Common myeloid progenitor, CD34-positive (primary cell): ENCODE data around the gene MIA2.
"Not testable (repeated sequence)": the region's sequence is repeated elsewhere in the genome, so short reads cannot be mapped to it uniquely, and the experiment has no call there.

ENCODE experiments used
- CTCF ChIA-PET: fragments of 350-600 bp; sonication (Branson Sonifier 250); formaldehyde crosslinking; loops from one replicate; lab custom pipeline; 2021; ENCODE audit warnings: antibody characterized with exemption; lab: Charles Lee
- POLR2A ChIA-PET: fragments of 350-600 bp; sonication (Branson Sonifier 250); formaldehyde crosslinking; loops from one replicate; lab custom pipeline; 2021; ENCODE audit warnings: antibody characterized with exemption; lab: Charles Lee
- DNase-seq, 3 donors: peaks; one replicate each; pipeline versions ENCODE4 v3.0.0 to v3.0.0-alpha.2; 2013
- H3K27ac ChIP-seq, 2 experiments: 1 replicate in 1 of 2; 2 replicates in 1 of 2; pipeline ENCODE4 v1.7.0; 2013; ENCODE audit warnings: inconsistent platforms in 2 of 2, low read length in 2 of 2, mild to moderate bottlenecking in 2 of 2, low read depth in 1 of 2, moderate library complexity in 1 of 2; ENCODE audit not compliant: severe bottlenecking in 2 of 2, insufficient read depth in 1 of 2, poor library complexity in 1 of 2
- H3K27me3 ChIP-seq, 5 experiments: replicated peaks in 2 of 5; 1 replicate in 3 of 5; 2 replicates in 2 of 5; pipeline versions ENCODE4 v1.6.1 to v1.7.0; 2013; ENCODE audit warnings: low read length in 4 of 5, mild to moderate bottlenecking in 2 of 5, moderate library complexity in 2 of 5, inconsistent platforms in 1 of 5; ENCODE audit not compliant: insufficient read depth in 5 of 5, control insufficient read depth in 4 of 5
- H3K36me3 ChIP-seq, 4 experiments: 1 replicate in 2 of 4; 2 replicates in 2 of 4; pipeline versions ENCODE4 v1.6.1 to v1.7.0; 2013; ENCODE audit warnings: low read length in 3 of 4, control low read depth in 1 of 4, mild to moderate bottlenecking in 1 of 4; ENCODE audit not compliant: control insufficient read depth in 4 of 4, insufficient read depth in 4 of 4
- H3K4me1 ChIP-seq, 4 experiments: 1 replicate in 3 of 4; 2 replicates in 1 of 4; pipeline versions ENCODE4 v1.6.1 to v1.7.1; 2013; ENCODE audit warnings: low read length in 3 of 4, mild to moderate bottlenecking in 3 of 4, control low read depth in 1 of 4, inconsistent platforms in 1 of 4, moderate library complexity in 1 of 4; ENCODE audit not compliant: control insufficient read depth in 4 of 4, insufficient read depth in 4 of 4; ENCODE audit errors: control extremely low read depth in 1 of 4
- H3K4me3 ChIP-seq, 7 experiments: 1 replicate in 4 of 7; 2 replicates in 3 of 7; pipeline versions ENCODE4 v1.5.1 to v1.7.0; 2013; ENCODE audit warnings: mild to moderate bottlenecking in 7 of 7, low read length in 6 of 7, moderate library complexity in 6 of 7, inconsistent platforms in 2 of 7, low read depth in 2 of 7, control low read depth in 1 of 7; ENCODE audit not compliant: insufficient read depth in 4 of 7, control insufficient read depth in 1 of 7; ENCODE audit errors: extremely low read depth in 1 of 7
- H3K9me3 ChIP-seq, 5 experiments: 1 replicate in 4 of 5; 2 replicates in 1 of 5; pipeline versions ENCODE4 v1.6.1 to v1.7.1; 2013; ENCODE audit warnings: low read length in 4 of 5, mild to moderate bottlenecking in 2 of 5, inconsistent platforms in 1 of 5, low read depth in 1 of 5, moderate library complexity in 1 of 5; ENCODE audit not compliant: control insufficient read depth in 4 of 5, insufficient read depth in 2 of 5; ENCODE audit errors: control extremely low read depth in 1 of 5
- WGBS: methylation state at CpG from one replicate; pipeline ENCODE4 v1.1.5; 2013; ENCODE audit not compliant: insufficient coverage; 5-methylcytosine and 5-hydroxymethylcytosine counted together

MIA2 gene

DNA sequence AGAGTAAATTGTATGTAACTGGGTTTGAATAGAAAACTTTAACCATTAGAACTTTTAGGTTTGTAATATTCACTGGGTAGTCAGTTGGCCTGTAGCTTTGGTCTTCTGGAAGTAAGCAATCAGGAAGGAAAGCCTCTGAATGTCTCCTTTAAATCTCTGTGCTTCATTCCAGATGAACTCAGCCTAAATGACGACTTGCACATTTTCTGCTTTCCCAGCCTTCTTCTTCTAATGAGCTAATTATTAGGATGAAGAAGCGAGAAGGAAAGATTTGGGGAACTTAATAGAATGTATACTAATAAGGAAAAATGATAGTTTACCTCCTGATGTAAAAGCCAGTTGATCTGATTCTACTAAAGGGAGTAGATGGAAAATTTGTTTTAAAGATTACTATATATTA is 90.4 kb downstream of the MIA2 start:
- peaks cover 11 to 52% (median 16%) of the 10 kb centered on the region in 4 experiments for H3K36me3 ChIP-seq
- DNase-seq, result no peak
- POLR2A ChIA-PET, result no interaction called here
- H3K27ac ChIP-seq, result no peak overlapping the region
- H3K4me1 ChIP-seq, result no peaks in the 10 kb centered on the region
- peaks cover 0 to 3% (median 0%) of the 10 kb centered on the region in 5 experiments for H3K9me3 ChIP-seq
- H3K27me3 ChIP-seq, result no peaks in the 10 kb centered on the region
- no CpG with 5 or more reads among the region's 2 CpGs for WGBS
- H3K4me3 ChIP-seq, result no peak overlapping the region
- CTCF ChIA-PET, result no interaction called here

GRCh38 chr14:39339003-39339402 is 105.3 kb downstream of the MIA2 start:
- Histone ChIP-seq H3K4me1 (peaks cover 0 to 3% (median 0%) of the 10 kb centered on the region in 4 experiments), H3K36me3 (peaks cover 5 to 24% (median 10%) of the 10 kb centered on the region in 4 experiments), H3K9me3 (no peaks in the 10 kb centered on the region), H3K27me3 (no peaks in the 10 kb centered on the region), H3K4me3 (no peak overlapping the region), H3K27ac (no peak overlapping the region)
- POLR2A ChIA-PET, result no interaction called here
- CTCF ChIA-PET, result interaction anchor here (0.7 to 0.9 kb wide), 2 partner anchors 29 to 161 kb away, joined by 4 read pairs; no protein-coding TSS in a partner anchor
- 93% methylated on average over 3 of the region's 7 CpGs for WGBS
- DNase-seq, result no peak

DNA sequence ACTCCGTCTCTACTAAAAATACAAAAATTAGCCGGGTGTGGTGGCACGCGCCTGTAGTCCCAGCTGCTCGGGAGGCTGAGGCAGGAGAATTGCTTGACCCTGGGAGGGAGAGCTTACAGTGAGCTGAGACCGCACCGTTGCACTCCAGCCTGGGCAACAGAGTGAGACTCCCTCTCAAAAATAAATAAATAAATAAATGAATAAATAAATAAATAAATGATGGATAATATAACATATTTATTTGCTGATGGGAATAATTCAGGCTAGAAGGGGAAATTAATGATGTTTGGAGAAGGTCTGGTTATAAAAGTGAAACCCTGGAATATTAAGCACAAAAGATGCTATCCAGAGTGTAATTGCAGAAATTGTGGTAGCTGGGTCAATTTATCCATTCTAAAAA is 107.4 kb downstream of the MIA2 start:
- H3K27ac ChIP-seq, H3K4me3 ChIP-seq, H3K27me3 ChIP-seq, H3K9me3 ChIP-seq, H3K4me1 ChIP-seq, POLR2A ChIA-PET, DNase-seq: not testable (repeated sequence)
- no CpG with 5 or more reads among the region's 7 CpGs for WGBS
- H3K36me3 ChIP-seq, result peaks cover 5 to 24% (median 12%) of the 10 kb centered on the region in 4 experiments
- CTCF ChIA-PET, result interaction anchor here (1.3 kb wide), 1 partner anchor 18 kb away, joined by 3 read pairs; no protein-coding TSS in a partner anchor

GRCh38 chr14:39342768-39343167 is 109.1 kb downstream of the MIA2 start:
- Histone ChIP-seq H3K4me3 (no peak overlapping the region), H3K4me1 (peaks cover 0 to 3% (median 0%) of the 10 kb centered on the region in 4 experiments), H3K27ac (no peak overlapping the region), H3K36me3 (peaks cover 9 to 30% (median 14%) of the 10 kb centered on the region in 4 experiments), H3K9me3 (no peaks in the 10 kb centered on the region), H3K27me3 (no peaks in the 10 kb centered on the region)
- POLR2A ChIA-PET, result no interaction called here
- CTCF ChIA-PET, result interaction anchor here (0.9 to 1.0 kb wide), 2 partner anchors 25 to 173 kb away, joined by 3 read pairs; partner anchors contain the start of gene TRAPPC6B
- WGBS, result no CpG with 5 or more reads among the region's 1 CpG
- DNase-seq, result peak in 1 of 3 donors; percentile 6

DNA sequence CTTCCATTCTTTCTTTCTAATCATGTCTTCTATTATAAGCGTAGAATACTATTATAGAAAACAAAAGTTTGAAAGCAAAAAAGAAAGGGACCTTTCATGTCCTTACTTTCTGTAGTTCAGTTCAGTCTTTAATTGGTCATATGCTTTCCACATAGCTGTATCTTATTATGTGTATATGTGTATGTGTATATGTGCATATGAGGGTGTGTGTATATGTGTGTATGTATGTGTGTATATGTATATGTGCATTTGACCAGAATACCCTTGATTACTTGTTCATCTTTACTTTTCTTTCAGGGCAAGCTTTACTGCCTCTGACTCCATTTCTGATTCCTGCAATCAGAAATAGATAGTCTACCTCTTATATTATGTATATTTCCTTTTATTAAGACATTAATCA is 109.9 kb downstream of the MIA2 start:
- peaks cover 9 to 34% (median 15%) of the 10 kb centered on the region in 4 experiments for H3K36me3 ChIP-seq
- H3K4me3 ChIP-seq, result no peak overlapping the region
- POLR2A ChIA-PET, result no interaction called here
- no peak for DNase-seq
- no peak overlapping the region for H3K27ac ChIP-seq
- peaks cover 0 to 3% (median 0%) of the 10 kb centered on the region in 4 experiments for H3K4me1 ChIP-seq
- H3K27me3 ChIP-seq, result no peaks in the 10 kb centered on the region
- CTCF ChIA-PET, result interaction anchor here (0.9 kb wide), 1 partner anchor 24 kb away, joined by 3 read pairs; no protein-coding TSS in a partner anchor
- WGBS, result no CpG with 5 or more reads among the region's 1 CpG
- H3K9me3 ChIP-seq, result no peaks in the 10 kb centered on the region

DNA sequence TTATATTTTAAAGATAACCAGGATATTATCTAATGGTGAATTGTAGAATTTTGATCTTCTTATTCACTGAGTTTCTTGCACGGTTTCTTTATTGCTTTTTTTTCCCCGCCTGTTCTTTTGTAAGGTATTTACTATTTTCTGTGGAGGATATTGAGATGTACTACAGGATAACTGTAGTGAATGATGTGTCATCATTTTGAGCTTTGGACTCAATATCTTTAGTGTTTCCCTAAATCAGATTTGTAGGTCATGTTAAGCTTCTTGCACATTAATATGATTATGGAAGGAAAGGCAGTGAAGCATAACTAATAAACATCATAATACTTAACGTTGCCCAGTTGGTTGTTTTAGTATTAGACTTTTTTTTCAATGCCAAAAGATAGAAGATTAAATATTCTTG is 117.2 kb downstream of the MIA2 start:
- Histone ChIP-seq H3K27ac (no peak overlapping the region), H3K36me3 (peaks cover 8 to 46% (median 12%) of the 10 kb centered on the region in 4 experiments), H3K9me3 (peaks cover 0 to 14% (median 1%) of the 10 kb centered on the region in 5 experiments), H3K4me1 (no peaks in the 10 kb centered on the region), H3K27me3 (no peaks in the 10 kb centered on the region), H3K4me3 (no peak overlapping the region)
- POLR2A ChIA-PET, result no interaction called here
- DNase-seq, result no peak
- no CpG with 5 or more reads among the region's 3 CpGs for WGBS
- CTCF ChIA-PET, result no interaction called here

DNA sequence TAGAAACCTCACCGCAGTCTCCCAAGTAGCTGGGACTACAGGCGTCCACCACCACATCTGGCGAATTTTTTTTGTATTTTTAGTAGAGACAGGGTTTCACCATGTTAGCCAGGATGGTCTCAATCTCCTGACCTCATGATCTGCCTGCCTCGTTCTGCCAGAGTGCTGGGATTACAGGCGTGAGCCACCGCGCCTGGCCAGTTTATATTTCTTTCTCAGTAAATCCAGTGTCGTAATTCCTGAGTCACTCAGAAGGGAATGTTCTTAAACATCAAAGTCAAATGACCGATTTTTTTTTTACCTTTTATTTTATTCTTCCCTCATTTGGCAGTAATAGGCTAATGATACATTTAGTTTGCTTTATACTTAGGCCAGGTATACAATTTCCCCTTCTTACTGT is 118.0 kb downstream of the MIA2 start:
- ChIA-PET CTCF (no interaction called here), POLR2A (no interaction called here)
- Histone ChIP-seq H3K4me3 (no peak overlapping the region), H3K4me1 (no peaks in the 10 kb centered on the region), H3K27ac (no peak overlapping the region), H3K9me3 (peaks cover 0 to 14% (median 1%) of the 10 kb centered on the region in 5 experiments), H3K27me3 (no peaks in the 10 kb centered on the region), H3K36me3 (peaks cover 6 to 41% (median 12%) of the 10 kb centered on the region in 4 experiments)
- DNase-seq, result no peak
- 85% methylated on average over 8 of the region's 9 CpGs for WGBS
